ENCODE results near the gene CUEDC1.
A peak's percentile ranks its signal among the peaks of the same experiment; 100 is the strongest.

The CUEDC1 gene

GRCh38 chr17:57990037-57990436, 34.8 kb upstream of the CUEDC1 start:
- Histone ChIP-seq H2AFZ (ENCODE audit: low read depth, low read length) (no peak overlapping the region), H3K36me3 (ENCODE audit: insufficient read depth, low read length) (peaks cover 3% of the 10 kb centered on the region), H3K9ac (ENCODE audit: low read depth, low read length) (no peak overlapping the region), H3K9me3 (ENCODE audit: insufficient read depth, low read length, severe bottlenecking) (no peaks in the 10 kb centered on the region), H3K4me3 (ENCODE audit: low read depth in 1 of 2, low read length in 2 of 2) (no peak overlapping the region), H3K27me3 (ENCODE audit: insufficient read depth, low read length, poor library complexity) (no peaks in the 10 kb centered on the region), H3K79me2 (ENCODE audit: insufficient read depth, low read length) (peaks cover 29% of the 10 kb centered on the region), H3K4me1 (ENCODE audit: insufficient read depth, low read length) (peaks cover 44% of the 10 kb centered on the region), H3K4me2 (ENCODE audit: insufficient read depth, low read length) (no peak overlapping the region), H4K20me1 (ENCODE audit: insufficient read depth, low read length) (peaks cover 12% of the 10 kb centered on the region; the same call in 1 of the 2 replicates), H3K27ac (ENCODE audit: low read length) (no peak overlapping the region)
- DNase-seq (no peak), ATAC-seq (ENCODE audit: insufficient read depth, low read depth) (no peak)
- TF ChIP-seq EZH2 (IDR thresholded peaks at IDR 0.05; ENCODE audit: borderline replicate concordance, low read depth, low read length, severe bottlenecking) (no peak), CTCF (IDR thresholded peaks at IDR 0.05; ENCODE audit: borderline replicate concordance, extremely low read depth, low read length, poor library complexity, severe bottlenecking) (no peak)

- Histone ChIP-seq H3K4me3 (ENCODE audit: low read depth in 1 of 2, low read length in 2 of 2) (peak overlapping the region; percentile 22 to 88; a peak in 3 of 4 replicates), H3K36me3 (ENCODE audit: insufficient read depth, low read length) (peaks cover 17% of the 10 kb centered on the region), H4K20me1 (ENCODE audit: insufficient read depth, low read length) (peaks cover 26% of the 10 kb centered on the region; the same call in 1 of the 2 replicates), H2AFZ (ENCODE audit: low read depth, low read length) (peak overlapping the region; percentile 73), H3K9me3 (ENCODE audit: insufficient read depth, low read length, severe bottlenecking) (no peaks in the 10 kb centered on the region), H3K9ac (ENCODE audit: low read depth, low read length) (peak overlapping the region; percentile 81), H3K27me3 (ENCODE audit: insufficient read depth, low read length, poor library complexity) (no peaks in the 10 kb centered on the region), H3K4me2 (ENCODE audit: insufficient read depth, low read length) (peak overlapping the region; percentile 78), H3K79me2 (ENCODE audit: insufficient read depth, low read length) (peaks cover 44% of the 10 kb centered on the region), H3K4me1 (ENCODE audit: insufficient read depth, low read length) (peaks cover 44% of the 10 kb centered on the region), H3K27ac (ENCODE audit: low read length) (peak overlapping the region; percentile 83)
- ATAC-seq (ENCODE audit: insufficient read depth, low read depth), result peak; percentile 79
- no peak for TF ChIP-seq EZH2 (IDR thresholded peaks at IDR 0.05; ENCODE audit: borderline replicate concordance, low read depth, low read length, severe bottlenecking)
- TF ChIP-seq CTCF (IDR thresholded peaks at IDR 0.05; ENCODE audit: borderline replicate concordance, extremely low read depth, low read length, poor library complexity, severe bottlenecking), result no peak
- DNase-seq, result peak; percentile 78
Measured at GRCh38 chr17:57988301-57989250, 33.4 kb upstream of the CUEDC1 start.

DNA sequence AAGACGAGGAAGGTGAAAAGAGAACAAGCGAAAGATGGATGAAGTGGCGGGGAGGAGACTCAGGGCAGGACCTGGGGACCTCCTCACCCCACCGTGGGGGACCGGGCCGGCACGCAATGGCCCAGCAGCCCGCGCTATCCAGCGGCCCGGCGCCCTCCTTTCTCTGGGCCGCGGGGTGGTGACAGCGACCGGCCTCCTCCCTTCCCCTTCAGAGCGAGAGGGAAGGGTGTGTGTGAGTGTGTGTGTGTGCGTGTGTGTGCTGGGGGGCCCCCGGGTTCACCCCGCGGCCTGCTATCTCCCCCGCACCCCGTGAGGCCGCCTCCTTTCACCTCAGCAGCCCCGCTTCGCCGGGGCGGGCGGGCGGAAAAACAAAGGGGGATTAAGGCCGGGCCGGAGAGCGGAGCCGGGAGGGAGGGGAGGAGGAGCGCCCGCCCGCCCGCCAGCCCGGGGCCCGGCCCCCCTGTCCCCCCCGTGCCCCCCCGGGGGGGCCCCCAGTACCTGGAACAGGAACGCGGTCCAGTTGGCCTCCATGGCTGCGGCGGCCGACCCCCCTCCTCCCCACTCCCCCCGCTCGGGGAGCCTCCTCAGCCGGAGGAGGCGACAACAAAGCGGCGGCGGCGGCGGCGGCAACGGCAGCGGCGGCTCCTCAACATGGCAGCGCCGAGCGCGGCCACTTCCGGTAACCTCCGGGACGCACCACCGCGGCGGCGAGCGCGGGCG, 32.5 kb upstream of the CUEDC1 start, which contains the start of gene VEZF1:
Gene VEZF1, minus strand, starts transcription at position 674 of the 720 bp plus-strand sequence. Its CDS starts 143 bp downstream, at position 531.
- DNase-seq, result peak; percentile 84

More for the DNA sequence above, 32.5 kb upstream of the CUEDC1 start, which contains the start of gene VEZF1:
- Histone ChIP-seq H3K9me3 (ENCODE audit: insufficient read depth, low read length, severe bottlenecking) (no peaks in the 10 kb centered on the region), H3K27me3 (ENCODE audit: insufficient read depth, low read length, poor library complexity) (no peaks in the 10 kb centered on the region), H3K27ac (ENCODE audit: low read length) (peak within 1 kb of the TSS; percentile 83), H2AFZ (ENCODE audit: low read depth, low read length) (peak within 1 kb of the TSS; percentile 73), H3K4me2 (ENCODE audit: insufficient read depth, low read length) (peak within 1 kb of the TSS; percentile 78), H3K9ac (ENCODE audit: low read depth, low read length) (peak within 1 kb of the TSS; percentile 81), H3K4me1 (ENCODE audit: insufficient read depth, low read length) (peaks cover 50% of the 10 kb centered on the region), H3K4me3 (ENCODE audit: low read depth in 1 of 2, low read length in 2 of 2) (peak within 1 kb of the TSS; percentile 58 to 88), H3K36me3 (ENCODE audit: insufficient read depth, low read length) (peaks cover 26% of the 10 kb centered on the region), H3K79me2 (ENCODE audit: insufficient read depth, low read length) (peaks cover 52% of the 10 kb centered on the region), H4K20me1 (ENCODE audit: insufficient read depth, low read length) (peaks cover 35% of the 10 kb centered on the region)
- ATAC-seq (ENCODE audit: insufficient read depth, low read depth), result peak; percentile 71
- TF ChIP-seq CTCF (IDR thresholded peaks at IDR 0.05; ENCODE audit: borderline replicate concordance, extremely low read depth, low read length, poor library complexity, severe bottlenecking) (no peak), EZH2 (IDR thresholded peaks at IDR 0.05; ENCODE audit: borderline replicate concordance, low read depth, low read length, severe bottlenecking) (no peak)

All from DND-41 (cell line).